Astrocyte (in vitro differentiated cells and primary cell): ENCODE measurements around the gene CCNYL1. TPM values are rescaled to one million over a fixed set of nuclear protein-coding genes. Genes with fewer than 3 reads are reported as not detected.

ENCODE experiments used
- DNase-seq: peaks from one replicate; pipeline ENCODE4 v3.0.0-alpha.2; 2010; ENCODE audit warnings: low read depth
- FAIRE-seq: peaks from 2 replicates; lab custom pipeline; 2011; peaks lifted over from hg19 to GRCh38; lab: Jason Lieb, UNC
- H2AFZ ChIP-seq: 2 replicates; pipeline ENCODE4 v1.6.0; 2012; ENCODE audit warnings: low read depth, low read length, inconsistent platforms
- H3K27ac ChIP-seq: 2 replicates; pipeline ENCODE4 v1.5.1; 2011; ENCODE audit warnings: low read depth, low read length, inconsistent platforms
- H3K27me3 ChIP-seq: 2 replicates; pipeline ENCODE4 v1.6.0; 2011; ENCODE audit warnings: low read length, inconsistent platforms; ENCODE audit not compliant: insufficient read depth
- H3K36me3 ChIP-seq: 2 replicates; pipeline ENCODE4 v1.5.1; 2011; ENCODE audit warnings: low read length, inconsistent platforms; ENCODE audit not compliant: insufficient read depth
- H3K4me1 ChIP-seq: 2 replicates; pipeline ENCODE4 v1.5.1; 2011; ENCODE audit warnings: low read length, inconsistent platforms; ENCODE audit not compliant: insufficient read depth
- H3K4me2 ChIP-seq: 2 replicates; pipeline ENCODE4 v1.6.0; 2012; ENCODE audit warnings: low read length, inconsistent platforms
- H3K4me3 ChIP-seq: 2 replicates; pipeline ENCODE4 v1.5.1; 2011; ENCODE audit warnings: low read depth, mild to moderate bottlenecking, low read length, inconsistent platforms; ENCODE audit not compliant: insufficient read depth
- H3K79me2 ChIP-seq: 2 replicates; pipeline ENCODE4 v1.6.0; 2012; ENCODE audit warnings: mild to moderate bottlenecking, low read length, inconsistent platforms; ENCODE audit not compliant: insufficient read depth
- H3K9ac ChIP-seq: 2 replicates; pipeline ENCODE4 v1.6.0; 2012; ENCODE audit warnings: mild to moderate bottlenecking, low read length, inconsistent platforms
- H3K9me3 ChIP-seq: 2 replicates; pipeline ENCODE4 v1.5.1; 2012; ENCODE audit warnings: low read depth, mild to moderate bottlenecking, low read length, inconsistent platforms; ENCODE audit not compliant: insufficient read depth
- H4K20me1 ChIP-seq: 2 replicates; pipeline ENCODE4 v1.6.0; 2012; ENCODE audit warnings: low read length, inconsistent platforms; ENCODE audit not compliant: insufficient read depth
- H3K27ac Mint-ChIP-seq: one replicate; pipeline ENCODE4 v1.8.0; 2021; ENCODE audit warnings: mild to moderate bottlenecking, mixed read lengths; ENCODE audit not compliant: unreplicated experiment
- H3K27me3 Mint-ChIP-seq: one replicate; pipeline ENCODE4 v1.8.0; 2021; ENCODE audit warnings: low read depth, mixed read lengths; ENCODE audit not compliant: unreplicated experiment
- H3K36me3 Mint-ChIP-seq: one replicate; pipeline ENCODE4 v1.8.0; 2021; ENCODE audit warnings: low read depth, mixed read lengths; ENCODE audit not compliant: unreplicated experiment
- H3K4me1 Mint-ChIP-seq: one replicate; pipeline ENCODE4 v1.8.0; 2021; ENCODE audit warnings: low read depth, mixed read lengths; ENCODE audit not compliant: unreplicated experiment
- H3K4me3 Mint-ChIP-seq: one replicate; pipeline ENCODE4 v1.8.0; 2021; ENCODE audit warnings: mild to moderate bottlenecking, moderate library complexity, mixed read lengths; ENCODE audit not compliant: unreplicated experiment
- H3K9me3 Mint-ChIP-seq: one replicate; pipeline ENCODE4 v1.8.0; 2021; ENCODE audit warnings: mild to moderate bottlenecking, mixed read lengths; ENCODE audit not compliant: unreplicated experiment
- CTCF ChIP-seq: IDR thresholded peaks from 2 replicates; pipeline ENCODE4 v1.5.1; 2011; ENCODE audit warnings: low read depth, mild to moderate bottlenecking, inconsistent platforms, low read length, moderate library complexity; ENCODE audit not compliant: insufficient read depth
- EZH2 ChIP-seq: IDR thresholded peaks from 2 replicates; pipeline ENCODE4 v1.6.1; 2012; ENCODE audit warnings: mild to moderate bottlenecking, low read length, inconsistent platforms; ENCODE audit not compliant: insufficient read depth
- total RNA-seq: library from RNA; stranded (reverse); gene quantifications from 2 replicates; pipeline ENCODE4 v1.2.1, GENCODE V29; 2021

The CCNYL1 gene
- total RNA-seq, 1 donor from 2014 or later = 35.2 TPM

DNA sequence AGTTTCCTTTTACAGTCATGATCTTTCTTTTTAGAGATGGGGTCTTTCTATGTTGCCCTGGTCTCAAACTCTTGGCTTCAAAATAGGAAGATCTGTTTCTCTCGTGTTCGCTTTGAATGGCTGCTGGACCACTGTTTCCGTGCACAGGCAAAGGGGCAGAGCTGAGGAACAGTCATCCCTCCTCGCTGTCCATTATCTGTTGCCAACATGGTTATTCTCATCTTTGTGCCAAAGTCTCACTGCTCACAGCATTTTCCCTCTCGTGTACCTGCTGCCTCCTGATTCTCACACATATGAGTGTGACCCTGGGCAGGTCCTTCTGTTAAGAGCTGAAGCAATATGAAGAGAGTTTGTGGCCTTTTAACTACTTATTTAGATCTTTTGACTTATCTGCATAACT is 28.0 kb upstream of the CCNYL1 start:
- H3K4me1 Mint-ChIP-seq = peaks cover 12% of the 10 kb centered on the region
- peaks cover 14% of the 10 kb centered on the region for H3K4me1 ChIP-seq
- H3K27me3 ChIP-seq = no peaks in the 10 kb centered on the region
- H3K27me3 Mint-ChIP-seq = peaks cover 2% of the 10 kb centered on the region
- no peaks in the 10 kb centered on the region for H3K79me2 ChIP-seq
- no peak for FAIRE-seq
- no peaks in the 10 kb centered on the region for H4K20me1 ChIP-seq
- no peak overlapping the region for H3K9ac ChIP-seq
- H2AFZ ChIP-seq = no peak overlapping the region
- H3K4me3 ChIP-seq = no peak overlapping the region
- no peak for DNase-seq
- H3K27ac Mint-ChIP-seq = no peak overlapping the region
- TF ChIP-seq CTCF (no peak), EZH2 (no peak)
- no peaks in the 10 kb centered on the region for H3K36me3 ChIP-seq
- no peaks in the 10 kb centered on the region for H3K9me3 ChIP-seq
- H3K4me2 ChIP-seq = peak overlapping the region; percentile 66
- no peak overlapping the region for H3K4me3 Mint-ChIP-seq
- no peaks in the 10 kb centered on the region for H3K9me3 Mint-ChIP-seq
- peak overlapping the region; percentile 37 for H3K27ac ChIP-seq
- H3K36me3 Mint-ChIP-seq = no peaks in the 10 kb centered on the region

- H3K27ac Mint-ChIP-seq = no peak overlapping the region
- no peak for TF ChIP-seq EZH2
- peak; percentile 86 for FAIRE-seq
Measured at GRCh38 chr2:207683879-207684627, 27.4 kb upstream of the CCNYL1 start.

GRCh38 chr2:207686812-207687211 is 24.6 kb upstream of the CCNYL1 start:
- H2AFZ ChIP-seq = no peak overlapping the region

More at GRCh38 chr2:207683879-207684627, 27.4 kb upstream of the CCNYL1 start:
- no peak overlapping the region for H2AFZ ChIP-seq
- H3K4me3 Mint-ChIP-seq = no peak overlapping the region
- peak overlapping the region; percentile 27 for H3K27ac ChIP-seq
- H3K4me2 ChIP-seq = peak overlapping the region; percentile 66
- no peaks in the 10 kb centered on the region for H3K36me3 ChIP-seq
- H3K27me3 Mint-ChIP-seq = peaks cover 2% of the 10 kb centered on the region
- H3K4me3 ChIP-seq = peak overlapping the region; percentile 11
- peak overlapping the region; percentile 13 for H3K9ac ChIP-seq
- H3K4me1 Mint-ChIP-seq = peaks cover 12% of the 10 kb centered on the region
- DNase-seq = peak; percentile 89
- no peaks in the 10 kb centered on the region for H3K9me3 Mint-ChIP-seq
- H3K4me1 ChIP-seq = peaks cover 14% of the 10 kb centered on the region
- no peaks in the 10 kb centered on the region for H3K79me2 ChIP-seq
- H4K20me1 ChIP-seq = no peaks in the 10 kb centered on the region
- H3K9me3 ChIP-seq = no peaks in the 10 kb centered on the region
- H3K27me3 ChIP-seq = no peaks in the 10 kb centered on the region
- H3K36me3 Mint-ChIP-seq = no peaks in the 10 kb centered on the region

More at GRCh38 chr2:207686812-207687211, 24.6 kb upstream of the CCNYL1 start:
- no peaks in the 10 kb centered on the region for H3K36me3 Mint-ChIP-seq
- no peaks in the 10 kb centered on the region for H3K79me2 ChIP-seq
- H4K20me1 ChIP-seq = no peaks in the 10 kb centered on the region
- FAIRE-seq (no peak), DNase-seq (no peak)
- no peak overlapping the region for H3K9ac ChIP-seq
- H3K4me2 ChIP-seq = no peak overlapping the region
- no peak overlapping the region for H3K27ac ChIP-seq
- H3K4me1 ChIP-seq = peaks cover 14% of the 10 kb centered on the region
- no peak overlapping the region for H3K27ac Mint-ChIP-seq
- H3K9me3 Mint-ChIP-seq = no peaks in the 10 kb centered on the region
- no peaks in the 10 kb centered on the region for H3K9me3 ChIP-seq
- TF ChIP-seq CTCF (no peak), EZH2 (no peak)
- H3K27me3 ChIP-seq = no peaks in the 10 kb centered on the region
- no peaks in the 10 kb centered on the region for H3K27me3 Mint-ChIP-seq
- H3K4me3 ChIP-seq = no peak overlapping the region
- peaks cover 12% of the 10 kb centered on the region for H3K4me1 Mint-ChIP-seq
- H3K4me3 Mint-ChIP-seq = no peak overlapping the region
- no peaks in the 10 kb centered on the region for H3K36me3 ChIP-seq
